Measurements from ENCODE around the gene CTNNBL1. TPM values are rescaled to one million over a fixed set of nuclear protein-coding genes. Genes with fewer than 3 reads are reported as not detected.

Gene CTNNBL1
- total and polyA plus RNA-seq, 2 donors (not counting 3 experiments of a cell fraction or from before 2014, with no cell fraction given), result 20.8 to 60.2 TPM

DNA sequence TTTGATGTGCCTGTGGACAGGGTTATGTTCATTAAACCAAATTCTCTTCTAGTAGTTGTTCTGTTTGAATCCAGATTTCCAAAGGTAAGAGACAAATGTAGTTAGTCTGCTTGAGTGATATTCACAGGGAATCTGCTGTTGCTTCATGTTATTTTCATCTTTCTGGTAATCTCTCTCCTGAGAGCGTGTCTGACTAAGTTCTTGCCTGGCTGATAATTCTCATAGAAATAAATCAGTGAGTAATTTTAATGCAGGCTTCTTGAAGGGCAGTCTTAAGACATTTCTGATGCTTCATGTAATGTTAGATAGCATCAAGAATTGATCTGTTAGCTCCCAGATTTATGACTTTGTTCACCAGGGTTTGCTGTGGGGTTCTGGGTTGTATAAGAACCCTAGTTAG lies 54.2 kb downstream of the CTNNBL1 start:
- no peaks in the 10 kb centered on the region for H3K9me1 ChIP-seq (replicated peaks; ENCODE audit: control insufficient read depth, extremely low read depth, insufficient read depth, low read length)
- H3K9ac ChIP-seq (replicated peaks; ENCODE audit: extremely low read depth, insufficient read depth, low read length), result no peak overlapping the region
- no peaks in the 10 kb centered on the region for H3K79me2 ChIP-seq (ENCODE audit: control insufficient read depth, insufficient read depth, low read length)
- no peak overlapping the region for H2AFZ ChIP-seq (ENCODE audit: low read depth, low read length)
- BruUV-seq (replicated peaks), result no TSS peak
- no peak overlapping the region for H3K4me3 ChIP-seq (replicated peaks in 1 of 3; ENCODE audit: insufficient read depth in 1 of 3, low read depth in 1 of 3, low read length in 3 of 3)
- ChIA-PET POLR2A (no interaction called here), CTCF (interaction anchor here (1.9 kb wide), 1 partner anchor 16 kb away, joined by 5 read pairs; no protein-coding TSS in a partner anchor)
- H3K9me3 ChIP-seq (replicated peaks; ENCODE audit: control insufficient read depth, insufficient read depth, low read length), result no peaks in the 10 kb centered on the region
- no peak overlapping the region for H3K27ac ChIP-seq (ENCODE audit: insufficient read depth, low read depth, low read length)
- H3K27me3 ChIP-seq (ENCODE audit: control insufficient read depth in 2 of 2, insufficient read depth in 2 of 2, low read length in 2 of 2), result no peaks in the 10 kb centered on the region
- TF ChIP-seq POLR2AphosphoS5 (IDR thresholded peaks at IDR 0.05; ENCODE audit: insufficient read depth, low read depth, low read length) (no peak), MYC (IDR thresholded peaks at IDR 0.05; ENCODE audit: low read depth, low read length) (no peak), FOS (IDR thresholded peaks at IDR 0.05; ENCODE audit: borderline replicate concordance, insufficient read depth, low read length) (no peak)
- TF ChIP-seq, protein P1, sequence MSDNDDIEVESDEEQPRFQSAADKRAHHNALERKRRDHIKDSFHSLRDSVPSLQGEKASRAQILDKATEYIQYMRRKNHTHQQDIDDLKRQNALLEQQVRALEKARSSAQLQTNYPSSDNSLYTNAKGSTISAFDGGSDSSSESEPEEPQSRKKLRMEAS (IDR thresholded peaks at IDR 0.05; ENCODE audit: insufficient read depth, insufficient read length), result no peak
- dilution Hi-C loops (cut with MboI; ENCODE audit: extremely low pct_ligation_motif_present, low sequenced_read_pairs), result no loop called here
- no peak for FAIRE-seq
- DNase-seq (ENCODE audit: low read depth, low spot score), result no peak
- H3K4me2 ChIP-seq (ENCODE audit: insufficient read depth, low read length), result no peak overlapping the region
- intact Hi-C loops (cut with micrococcal nuclease), result no loop called here
- no peaks in the 10 kb centered on the region for H4K20me1 ChIP-seq (replicated peaks; ENCODE audit: control insufficient read depth, extremely low read depth, insufficient read depth, low read length)
- no peaks in the 10 kb centered on the region for H3K4me1 ChIP-seq (ENCODE audit: control insufficient read depth, extremely low read depth, insufficient read depth, low read length)
- H3K36me3 ChIP-seq (ENCODE audit: control insufficient read depth in 2 of 2, extremely low read depth in 1 of 2, insufficient read depth in 2 of 2, low read length in 2 of 2), result peaks cover 0 to 2% of the 10 kb centered on the region in 2 experiments

DNA sequence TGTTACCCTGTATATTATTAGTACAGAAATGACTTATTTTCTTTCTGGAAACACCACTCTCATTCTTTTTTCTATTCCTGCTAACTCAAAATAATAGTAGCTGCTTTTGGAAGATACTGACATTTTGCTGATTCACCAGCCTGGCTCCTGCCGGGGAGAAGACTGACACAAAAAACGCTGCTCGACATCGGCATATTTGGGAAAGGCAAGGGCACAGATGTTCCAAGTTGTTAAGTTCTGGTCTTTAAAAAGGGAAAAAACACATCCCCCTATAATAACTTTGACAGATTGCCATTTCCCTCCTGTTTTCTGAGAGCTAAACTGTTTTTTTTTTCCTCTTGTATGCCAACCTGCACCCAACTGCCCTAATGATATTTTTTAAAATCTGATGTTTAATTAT lies 55.4 kb downstream of the CTNNBL1 start:
- Histone ChIP-seq H3K4me3 (replicated peaks in 1 of 3; ENCODE audit: insufficient read depth in 1 of 3, low read depth in 1 of 3, low read length in 3 of 3) (no peak overlapping the region), H3K27me3 (ENCODE audit: control insufficient read depth in 2 of 2, insufficient read depth in 2 of 2, low read length in 2 of 2) (no peaks in the 10 kb centered on the region), H3K4me2 (ENCODE audit: insufficient read depth, low read length) (no peak overlapping the region), H3K9me3 (replicated peaks; ENCODE audit: control insufficient read depth, insufficient read depth, low read length) (no peaks in the 10 kb centered on the region), H3K79me2 (ENCODE audit: control insufficient read depth, insufficient read depth, low read length) (no peaks in the 10 kb centered on the region), H3K27ac (ENCODE audit: insufficient read depth, low read depth, low read length) (no peak overlapping the region), H3K4me1 (ENCODE audit: control insufficient read depth, extremely low read depth, insufficient read depth, low read length) (no peaks in the 10 kb centered on the region), H3K9me1 (replicated peaks; ENCODE audit: control insufficient read depth, extremely low read depth, insufficient read depth, low read length) (no peaks in the 10 kb centered on the region), H4K20me1 (replicated peaks; ENCODE audit: control insufficient read depth, extremely low read depth, insufficient read depth, low read length) (no peaks in the 10 kb centered on the region), H2AFZ (ENCODE audit: low read depth, low read length) (no peak overlapping the region), H3K9ac (replicated peaks; ENCODE audit: extremely low read depth, insufficient read depth, low read length) (no peak overlapping the region), H3K36me3 (ENCODE audit: control insufficient read depth in 2 of 2, extremely low read depth in 1 of 2, insufficient read depth in 2 of 2, low read length in 2 of 2) (peaks cover 0 to 2% of the 10 kb centered on the region in 2 experiments)
- intact Hi-C loops (cut with micrococcal nuclease), result no loop called here
- FAIRE-seq (no peak), DNase-seq (ENCODE audit: low read depth, low spot score) (no peak)
- CTCF ChIA-PET, result interaction anchor here (0.9 to 1.9 kb wide), 2 partner anchors 9 to 15 kb away, joined by 4 to 5 read pairs; no protein-coding TSS in a partner anchor
- no TSS peak for BruUV-seq (replicated peaks)
- POLR2A ChIA-PET, result no interaction called here
- dilution Hi-C loops (cut with MboI; ENCODE audit: extremely low pct_ligation_motif_present, low sequenced_read_pairs), result no loop called here
- TF ChIP-seq EZH2 (IDR thresholded peaks at IDR 0.05; ENCODE audit: borderline replicate concordance, low read depth, low read length, severe bottlenecking) (no peak), FOS (IDR thresholded peaks at IDR 0.05; ENCODE audit: borderline replicate concordance, insufficient read depth, low read length) (no peak), GATA2 (IDR thresholded peaks at IDR 0.05; ENCODE audit: insufficient read depth, insufficient read length, low read depth, low read length) (no peak), POLR2AphosphoS5 (IDR thresholded peaks at IDR 0.05; ENCODE audit: insufficient read depth, low read depth, low read length) (no peak), JUN (IDR thresholded peaks at IDR 0.05; ENCODE audit: borderline replicate concordance, insufficient read depth, insufficient read length, low read depth) (no peak), POLR2A (IDR thresholded peaks at IDR 0.05; ENCODE audit: low read depth, low read length) (no peak)
- TF ChIP-seq, protein P1 (IDR thresholded peaks at IDR 0.05; ENCODE audit: insufficient read depth, insufficient read length), result no peak
- TF ChIP-seq, protein P2, sequence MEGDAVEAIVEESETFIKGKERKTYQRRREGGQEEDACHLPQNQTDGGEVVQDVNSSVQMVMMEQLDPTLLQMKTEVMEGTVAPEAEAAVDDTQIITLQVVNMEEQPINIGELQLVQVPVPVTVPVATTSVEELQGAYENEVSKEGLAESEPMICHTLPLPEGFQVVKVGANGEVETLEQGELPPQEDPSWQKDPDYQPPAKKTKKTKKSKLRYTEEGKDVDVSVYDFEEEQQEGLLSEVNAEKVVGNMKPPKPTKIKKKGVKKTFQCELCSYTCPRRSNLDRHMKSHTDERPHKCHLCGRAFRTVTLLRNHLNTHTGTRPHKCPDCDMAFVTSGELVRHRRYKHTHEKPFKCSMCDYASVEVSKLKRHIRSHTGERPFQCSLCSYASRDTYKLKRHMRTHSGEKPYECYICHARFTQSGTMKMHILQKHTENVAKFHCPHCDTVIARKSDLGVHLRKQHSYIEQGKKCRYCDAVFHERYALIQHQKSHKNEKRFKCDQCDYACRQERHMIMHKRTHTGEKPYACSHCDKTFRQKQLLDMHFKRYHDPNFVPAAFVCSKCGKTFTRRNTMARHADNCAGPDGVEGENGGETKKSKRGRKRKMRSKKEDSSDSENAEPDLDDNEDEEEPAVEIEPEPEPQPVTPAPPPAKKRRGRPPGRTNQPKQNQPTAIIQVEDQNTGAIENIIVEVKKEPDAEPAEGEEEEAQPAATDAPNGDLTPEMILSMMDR (IDR thresholded peaks at IDR 0.05; ENCODE audit: extremely low read depth in 1 of 2, insufficient read depth in 1 of 2, low read depth in 1 of 2, low read length in 2 of 2), result no peak
